ENCODE data around the gene MRPS9. TPM values are rescaled to one million over a fixed set of nuclear protein-coding genes. Genes with fewer than 3 reads are reported as not detected.
A peak's percentile ranks its signal among the peaks of the same experiment; 100 is the strongest.

MRPS9 gene
- total RNA-seq, 1 donor from 2014 or later: 16.8 TPM

- TF ChIP-seq CTCF (IDR thresholded peaks at IDR 0.05): no peak
- Mint-ChIP-seq H3K36me3 (ENCODE audit: low read depth) (no peaks in the 10 kb centered on the region), H3K27me3 (ENCODE audit: low read depth) (peaks cover 4% of the 10 kb centered on the region), H3K4me3 (ENCODE audit: unreplicated experiment) (no peak overlapping the region), H3K4me1 (ENCODE audit: low read depth) (peaks cover 8% of the 10 kb centered on the region), H3K9me3 (ENCODE audit: low read depth) (no peaks in the 10 kb centered on the region), H3K27ac (ENCODE audit: unreplicated experiment) (no peak overlapping the region)
- no peak for DNase-seq (ENCODE audit: low spot score)
These were observed 102.3 kb downstream of the MRPS9 start for GRCh38 chr2:105140240-105140568.

DNA sequence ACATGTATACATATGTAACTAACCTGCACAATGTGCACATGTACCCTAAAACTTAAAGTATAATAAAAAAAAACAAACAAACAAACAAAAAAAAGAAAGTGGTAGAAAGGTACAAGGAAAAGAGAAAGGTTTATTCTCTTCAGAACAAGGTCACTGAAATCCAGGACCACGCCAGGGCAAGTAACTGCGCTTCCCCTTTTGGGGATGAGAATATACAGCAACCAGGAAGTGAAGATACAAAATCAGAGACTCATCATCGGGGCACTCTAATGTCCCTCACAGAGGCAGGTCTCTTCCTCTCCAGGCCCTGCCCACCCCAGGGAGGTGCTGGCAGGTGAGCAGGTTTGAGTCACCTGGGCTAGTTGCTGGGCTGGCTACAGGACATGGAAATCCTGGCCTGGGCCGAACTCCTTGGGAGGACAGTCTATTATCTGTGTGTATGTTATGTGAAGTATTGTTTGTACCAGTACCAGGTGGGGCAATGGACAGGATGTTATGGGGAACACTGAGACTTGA is 103.3 kb downstream of the MRPS9 start:
- H3K9me3 Mint-ChIP-seq (ENCODE audit: low read depth): no peaks in the 10 kb centered on the region
- TF ChIP-seq CTCF (IDR thresholded peaks at IDR 0.05): no peak
- DNase-seq (ENCODE audit: low spot score): no peak

GRCh38 chr2:105142239-105142638 is 104.4 kb downstream of the MRPS9 start:
- no peak for DNase-seq (ENCODE audit: low spot score)
- Mint-ChIP-seq H3K27ac (ENCODE audit: unreplicated experiment) (no peak overlapping the region), H3K9me3 (ENCODE audit: low read depth) (no peaks in the 10 kb centered on the region), H3K4me1 (ENCODE audit: low read depth) (peaks cover 8% of the 10 kb centered on the region), H3K27me3 (ENCODE audit: low read depth) (peaks cover 3% of the 10 kb centered on the region), H3K36me3 (ENCODE audit: low read depth) (no peaks in the 10 kb centered on the region), H3K4me3 (ENCODE audit: unreplicated experiment) (no peak overlapping the region)
- no peak for TF ChIP-seq CTCF (IDR thresholded peaks at IDR 0.05)

More for the DNA sequence above, 103.3 kb downstream of the MRPS9 start:
- Mint-ChIP-seq H3K27ac (ENCODE audit: unreplicated experiment) (no peak overlapping the region), H3K4me3 (ENCODE audit: unreplicated experiment) (no peak overlapping the region), H3K4me1 (ENCODE audit: low read depth) (peaks cover 8% of the 10 kb centered on the region), H3K27me3 (ENCODE audit: low read depth) (peaks cover 3% of the 10 kb centered on the region), H3K36me3 (ENCODE audit: low read depth) (no peaks in the 10 kb centered on the region)

GRCh38 chr2:105143094-105143466 is 105.2 kb downstream of the MRPS9 start:
- no peaks in the 10 kb centered on the region for H3K9me3 Mint-ChIP-seq (ENCODE audit: low read depth)
- no peaks in the 10 kb centered on the region for H3K36me3 Mint-ChIP-seq (ENCODE audit: low read depth)
- peaks cover 9% of the 10 kb centered on the region for H3K27me3 Mint-ChIP-seq (ENCODE audit: low read depth)
- DNase-seq (ENCODE audit: low spot score): no peak
- H3K27ac Mint-ChIP-seq (ENCODE audit: unreplicated experiment): no peak overlapping the region
- peaks cover 8% of the 10 kb centered on the region for H3K4me1 Mint-ChIP-seq (ENCODE audit: low read depth)
- H3K4me3 Mint-ChIP-seq (ENCODE audit: unreplicated experiment): peak overlapping the region; percentile 64
- no peak for TF ChIP-seq CTCF (IDR thresholded peaks at IDR 0.05)

- no peak overlapping the region for H3K27ac Mint-ChIP-seq (ENCODE audit: unreplicated experiment)
- no peak for TF ChIP-seq CTCF (IDR thresholded peaks at IDR 0.05)
These were observed 105.7 kb downstream of the MRPS9 start for GRCh38 chr2:105143467-105144151.

More at GRCh38 chr2:105143467-105144151, 105.7 kb downstream of the MRPS9 start:
- Mint-ChIP-seq H3K4me3 (ENCODE audit: unreplicated experiment) (peak overlapping the region; percentile 64), H3K9me3 (ENCODE audit: low read depth) (no peaks in the 10 kb centered on the region), H3K4me1 (ENCODE audit: low read depth) (peaks cover 8% of the 10 kb centered on the region), H3K36me3 (ENCODE audit: low read depth) (no peaks in the 10 kb centered on the region), H3K27me3 (ENCODE audit: low read depth) (peaks cover 9% of the 10 kb centered on the region)
- no peak for DNase-seq (ENCODE audit: low spot score)

Measured in chondrocyte (in vitro differentiated cells).